Measurements from ENCODE around the gene HERPUD2. TPM values are rescaled to one million over a fixed set of nuclear protein-coding genes. Genes with fewer than 3 reads are reported as not detected.

The HERPUD2 gene
- total and polyA plus RNA-seq, 5 donors, result 8.4 to 16.8 (median 16.2) TPM

DNA sequence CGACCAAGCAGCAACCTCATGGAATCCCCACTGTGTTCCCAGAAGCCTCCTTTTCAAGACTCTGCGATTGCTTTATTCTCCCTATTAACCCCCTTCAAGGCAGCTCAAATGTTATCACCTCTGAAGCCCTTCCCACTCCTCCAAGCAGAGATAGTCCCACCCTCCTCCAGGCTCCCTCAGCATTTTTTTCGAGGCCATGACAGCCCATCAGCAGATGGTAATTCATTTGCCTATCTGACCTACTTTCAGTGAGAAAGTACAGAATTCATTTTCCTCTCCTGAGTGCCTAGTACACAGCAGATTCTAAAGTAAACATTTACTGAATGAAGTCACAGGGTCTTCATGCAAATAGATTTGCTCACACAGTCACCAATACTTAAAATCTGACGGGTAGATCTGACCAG, 47.8 kb downstream of the HERPUD2 start:
- peak in 1 of 3 donors; percentile 16 for DNase-seq
- Histone ChIP-seq H3K27me3 (ENCODE audit: control insufficient read depth, insufficient read depth) (no peaks in the 10 kb centered on the region), H3K27ac (ENCODE audit: low read length) (peak overlapping the region; percentile 45), H3K4me1 (ENCODE audit: control insufficient read depth, insufficient read depth, low read length) (peaks cover 13% of the 10 kb centered on the region), H3K9me3 (ENCODE audit: control insufficient read depth, low read length) (no peaks in the 10 kb centered on the region), H3K4me3 (ENCODE audit: low read length) (no peak overlapping the region)
- ATAC-seq, result peak; percentile 65 to 66
- intact Hi-C loops (cut with DNase I), result no loop called here
- 29% methylated on average over 4 of the region's 4 CpGs for WGBS

DNA sequence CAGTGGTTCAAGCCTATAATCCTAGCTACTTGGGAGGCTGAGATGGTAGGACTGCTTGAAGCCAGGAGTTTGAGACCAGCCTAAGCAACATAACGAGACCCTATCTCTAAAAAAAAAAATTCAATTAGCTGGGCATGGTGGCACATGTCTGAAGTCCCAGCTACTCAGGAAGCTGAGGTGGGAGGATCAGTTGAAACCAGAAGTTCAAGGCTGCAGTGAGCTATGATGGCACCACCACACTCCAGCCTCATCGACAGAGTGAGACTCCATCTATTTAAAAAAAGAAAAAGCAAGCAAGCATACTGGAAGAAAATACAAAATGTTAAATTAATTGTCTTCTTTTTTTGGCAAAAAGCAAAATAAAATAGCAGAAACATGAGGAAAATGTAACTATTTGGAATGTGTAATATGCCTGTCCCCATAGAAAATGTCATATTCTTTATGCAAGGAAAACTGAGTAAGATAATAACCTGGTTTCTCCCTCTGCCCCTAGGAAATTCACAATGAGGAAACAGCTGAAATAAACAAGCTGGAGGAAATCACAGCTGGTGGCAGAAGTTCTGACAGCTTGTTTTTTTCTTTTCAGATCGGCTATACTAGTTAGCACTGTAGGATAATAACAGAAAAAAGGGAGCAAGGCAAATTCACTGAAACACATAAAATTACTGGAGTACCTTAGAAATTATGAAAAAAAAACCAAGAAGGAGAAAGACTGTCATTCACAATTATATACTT, 48.5 kb downstream of the HERPUD2 start:
- Histone ChIP-seq H3K4me3 (ENCODE audit: low read length) (no peak overlapping the region), H3K4me1 (ENCODE audit: control insufficient read depth, insufficient read depth, low read length) (peaks cover 11% of the 10 kb centered on the region), H3K27ac (ENCODE audit: low read length) (no peak overlapping the region), H3K9me3 (ENCODE audit: control insufficient read depth, low read length) (no peaks in the 10 kb centered on the region), H3K27me3 (ENCODE audit: control insufficient read depth, insufficient read depth) (no peaks in the 10 kb centered on the region)
- WGBS, result 36% methylated on average over 3 of the region's 3 CpGs
- DNase-seq (no peak), ATAC-seq (no peak)
- intact Hi-C loops (cut with DNase I), result no loop called here

DNA sequence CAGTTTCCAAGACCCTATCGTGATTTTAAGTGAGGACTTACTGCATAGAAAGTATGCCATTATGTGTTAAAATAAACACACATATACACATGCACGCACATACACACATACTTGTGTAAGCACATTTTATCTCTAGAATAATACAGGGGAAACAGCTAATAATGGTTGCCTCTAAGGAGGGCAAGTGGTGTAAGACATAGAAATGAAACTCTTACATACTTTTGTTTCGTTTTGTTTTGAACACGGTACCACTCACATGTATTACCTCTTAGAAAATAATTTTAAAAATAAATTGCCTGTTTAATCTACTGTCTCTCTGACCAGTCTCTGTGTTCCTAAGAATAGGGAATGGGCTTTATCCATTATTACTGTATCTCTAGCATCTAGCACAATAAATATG, 49.2 kb downstream of the HERPUD2 start:
- whole genome bisulfite sequencing, result 88% methylated on average over 4 of the region's 4 CpGs
- ATAC-seq (no peak), DNase-seq (no peak)
- Histone ChIP-seq H3K4me3 (ENCODE audit: low read length) (no peak overlapping the region), H3K4me1 (ENCODE audit: control insufficient read depth, insufficient read depth, low read length) (peaks cover 11% of the 10 kb centered on the region), H3K9me3 (ENCODE audit: control insufficient read depth, low read length) (no peaks in the 10 kb centered on the region), H3K27ac (ENCODE audit: low read length) (no peak overlapping the region), H3K27me3 (ENCODE audit: control insufficient read depth, insufficient read depth) (no peaks in the 10 kb centered on the region)
- intact Hi-C loops (cut with DNase I), result no loop called here

DNA sequence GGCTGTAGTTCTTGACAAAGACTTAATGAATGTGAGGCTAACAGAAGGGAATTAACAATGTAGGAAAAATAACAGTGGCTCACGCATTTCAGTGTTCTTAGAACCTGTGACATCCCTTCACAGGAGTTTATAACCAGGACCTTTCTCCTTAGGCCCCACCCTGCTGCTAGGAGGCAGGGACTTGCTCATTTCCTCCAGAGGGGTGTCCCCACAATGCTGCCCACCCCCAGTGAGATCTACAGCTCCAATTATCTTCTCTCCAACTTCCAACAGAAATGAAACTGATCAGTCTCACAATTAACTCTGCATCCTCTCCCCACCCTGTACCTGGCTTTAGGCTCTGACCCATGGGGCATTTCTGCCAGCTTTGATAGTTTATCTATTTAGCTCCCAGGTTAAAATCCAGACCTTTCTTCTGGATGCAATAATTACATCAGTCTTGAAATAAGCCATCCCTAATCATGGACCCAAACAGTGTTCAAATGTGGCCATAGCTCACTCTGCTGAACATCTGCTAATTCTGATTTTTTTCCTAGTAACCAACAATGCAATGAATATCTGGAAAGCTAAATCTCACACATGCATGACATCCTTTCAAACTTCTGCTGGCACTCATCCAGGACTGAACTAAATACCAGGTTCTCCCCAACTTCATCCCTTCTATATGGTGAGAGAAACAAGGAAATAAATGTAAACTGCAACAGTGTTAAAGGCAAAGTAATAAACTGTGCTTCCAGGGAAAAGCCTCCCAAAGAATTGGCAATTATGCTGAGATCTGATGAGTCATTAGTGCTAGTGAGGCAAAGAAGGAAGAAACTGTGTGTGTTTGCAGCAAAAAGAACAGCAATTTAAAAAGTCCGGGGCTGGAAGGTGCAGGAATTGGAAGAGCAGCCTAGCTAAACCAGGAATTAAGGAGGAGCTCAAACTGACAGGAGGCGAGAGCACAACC, 64.6 kb downstream of the HERPUD2 start:
- no peak overlapping the region for H3K4me3 ChIP-seq (ENCODE audit: low read length)
- H3K27me3 ChIP-seq (ENCODE audit: control insufficient read depth, insufficient read depth), result no peaks in the 10 kb centered on the region
- 67% methylated on average over 3 of the region's 3 CpGs for WGBS
- no peaks in the 10 kb centered on the region for H3K4me1 ChIP-seq (ENCODE audit: control insufficient read depth, insufficient read depth, low read length)
- H3K27ac ChIP-seq (ENCODE audit: low read length), result no peak overlapping the region
- DNase-seq (no peak), ATAC-seq (peak in 1 of 2 donors; percentile 36)
- H3K9me3 ChIP-seq (ENCODE audit: control insufficient read depth, low read length), result no peaks in the 10 kb centered on the region
- intact Hi-C loops (cut with DNase I), result no loop called here

DNA sequence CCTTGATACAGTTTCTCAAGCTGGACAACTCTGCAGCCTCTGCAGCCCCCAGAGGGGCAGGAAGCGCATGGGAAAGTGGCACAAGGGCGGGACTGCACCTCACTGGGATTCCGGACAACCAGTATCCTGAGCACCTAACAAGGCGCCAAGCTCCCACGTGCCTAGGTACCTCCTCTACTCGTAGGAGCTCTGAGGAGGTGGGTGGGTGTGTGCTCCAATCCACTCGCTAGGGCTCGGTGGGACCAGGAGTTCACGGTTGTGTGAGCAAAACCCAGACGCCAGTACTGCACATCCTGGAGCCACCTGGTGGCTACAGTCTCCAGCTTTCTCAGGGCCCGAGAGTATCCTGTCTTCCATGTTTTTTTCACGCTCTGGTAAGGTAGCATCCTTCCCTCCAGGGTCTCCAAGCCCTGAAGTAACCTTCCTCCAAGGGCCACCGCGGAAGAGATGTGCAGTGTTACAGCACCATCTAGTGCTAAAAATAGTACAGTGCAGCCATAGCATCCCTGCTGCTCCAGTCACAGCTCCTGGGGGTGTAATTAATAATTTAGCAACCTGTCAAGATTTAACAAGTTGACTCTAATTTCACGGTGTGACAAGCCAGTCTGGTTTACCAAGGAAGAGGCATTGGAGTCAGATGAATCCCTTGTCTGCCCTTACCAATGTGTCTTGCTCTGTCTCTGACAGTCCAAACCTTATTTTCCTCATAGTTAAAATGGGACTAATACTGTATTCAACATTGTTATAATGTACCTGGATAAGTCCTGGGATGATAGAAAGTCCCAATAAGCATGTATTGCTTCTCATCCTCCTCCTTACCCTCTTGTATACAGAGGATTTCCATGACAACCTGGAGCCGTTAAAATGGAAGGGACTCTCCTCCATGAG, 70.4 kb downstream of the HERPUD2 start:
- Histone ChIP-seq H3K4me3 (ENCODE audit: low read length) (no peak overlapping the region), H3K27ac (ENCODE audit: low read length) (no peak overlapping the region), H3K9me3 (ENCODE audit: control insufficient read depth, low read length) (no peaks in the 10 kb centered on the region), H3K27me3 (ENCODE audit: control insufficient read depth, insufficient read depth) (no peaks in the 10 kb centered on the region), H3K4me1 (ENCODE audit: control insufficient read depth, insufficient read depth, low read length) (peaks cover 3% of the 10 kb centered on the region)
- peak; percentile 76 to 87 for ATAC-seq
- whole genome bisulfite sequencing, result 33% methylated on average over 16 of the region's 16 CpGs
- intact Hi-C loops (cut with DNase I), result no loop called here
- DNase-seq, result peak in 1 of 3 donors; percentile 60

DNA sequence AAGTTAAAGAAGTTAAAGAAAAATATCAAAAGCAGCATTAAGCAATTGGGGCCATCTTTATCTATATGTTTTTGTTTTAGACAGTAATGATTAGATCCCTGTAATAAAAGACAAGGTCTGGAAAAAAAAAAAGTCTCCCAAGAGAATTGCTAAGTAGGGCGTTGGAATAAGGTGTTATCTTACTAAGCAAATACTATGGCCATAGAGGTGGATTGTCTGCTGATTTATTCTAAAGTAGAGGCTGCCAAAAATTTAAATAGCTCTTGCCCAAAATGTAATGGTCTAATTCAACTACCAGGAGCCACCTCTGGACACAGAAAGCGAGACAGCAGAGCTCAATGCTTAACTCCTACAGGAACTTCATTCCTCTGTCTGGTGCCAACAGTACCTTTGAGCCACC, 71.6 kb downstream of the HERPUD2 start:
- intact Hi-C loops (cut with DNase I), result no loop called here
- ATAC-seq (no peak), DNase-seq (no peak)
- H3K9me3 ChIP-seq (ENCODE audit: control insufficient read depth, low read length), result no peaks in the 10 kb centered on the region
- H3K27me3 ChIP-seq (ENCODE audit: control insufficient read depth, insufficient read depth), result no peaks in the 10 kb centered on the region
- WGBS, result 63% methylated on average over 2 of the region's 2 CpGs
- no peak overlapping the region for H3K4me3 ChIP-seq (ENCODE audit: low read length)
- H3K27ac ChIP-seq (ENCODE audit: low read length), result no peak overlapping the region
- peaks cover 3% of the 10 kb centered on the region for H3K4me1 ChIP-seq (ENCODE audit: control insufficient read depth, insufficient read depth, low read length)

DNA sequence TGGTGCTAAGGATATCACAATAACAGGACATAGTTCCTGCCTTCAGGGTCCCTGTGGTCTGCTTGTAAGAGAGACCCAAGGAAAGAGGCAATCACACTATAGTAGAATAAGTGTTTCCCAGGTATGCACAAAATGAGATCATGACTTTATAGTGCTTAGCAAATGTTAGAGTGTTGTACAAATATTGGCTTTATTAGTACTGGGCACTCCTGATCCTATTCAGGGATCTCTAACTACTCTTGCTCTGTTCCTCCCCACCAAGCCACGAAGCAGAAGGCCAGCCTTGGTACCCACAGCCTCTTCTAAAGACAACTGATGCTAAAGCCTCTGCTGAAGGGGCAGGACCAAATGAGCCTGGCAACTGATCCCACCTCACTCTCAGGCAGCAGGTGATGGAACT, 75.1 kb downstream of the HERPUD2 start:
- H3K27me3 ChIP-seq (ENCODE audit: control insufficient read depth, insufficient read depth), result no peaks in the 10 kb centered on the region
- H3K27ac ChIP-seq (ENCODE audit: low read length), result no peak overlapping the region
- intact Hi-C loops (cut with DNase I), result no loop called here
- ATAC-seq (no peak), DNase-seq (no peak)
- H3K9me3 ChIP-seq (ENCODE audit: control insufficient read depth, low read length), result no peaks in the 10 kb centered on the region
- 98% methylated on average over 1 of the region's 1 CpG for WGBS
- H3K4me1 ChIP-seq (ENCODE audit: control insufficient read depth, insufficient read depth, low read length), result peaks cover 3% of the 10 kb centered on the region
- no peak overlapping the region for H3K4me3 ChIP-seq (ENCODE audit: low read length)

DNA sequence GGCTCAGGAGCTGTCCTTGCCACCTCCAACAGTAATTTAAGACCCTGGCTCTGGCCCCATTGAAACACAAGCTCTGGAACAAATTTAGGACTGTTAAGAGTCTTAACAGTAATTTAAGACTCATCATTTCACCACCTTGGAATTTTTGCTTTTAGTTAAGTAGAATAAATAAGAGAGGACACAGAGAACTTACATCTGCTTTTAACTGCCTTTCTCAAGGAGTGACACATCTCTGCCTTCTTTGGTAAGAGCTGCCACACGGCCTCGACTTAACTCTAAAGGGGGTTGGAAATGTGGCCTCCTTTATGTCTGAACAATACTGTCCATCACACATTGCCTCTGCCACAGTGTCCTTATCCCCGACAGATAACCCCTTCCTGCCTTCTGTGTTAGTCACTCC, 77.9 kb downstream of the HERPUD2 start:
- Histone ChIP-seq H3K27ac (ENCODE audit: low read length) (no peak overlapping the region), H3K4me3 (ENCODE audit: low read length) (no peak overlapping the region), H3K9me3 (ENCODE audit: control insufficient read depth, low read length) (no peaks in the 10 kb centered on the region), H3K27me3 (ENCODE audit: control insufficient read depth, insufficient read depth) (no peaks in the 10 kb centered on the region), H3K4me1 (ENCODE audit: control insufficient read depth, insufficient read depth, low read length) (no peaks in the 10 kb centered on the region)
- DNase-seq, result no peak
- intact Hi-C loops (cut with DNase I), result no loop called here
- ATAC-seq, result peak in 1 of 2 donors; percentile 46
- WGBS, result 31% methylated on average over 3 of the region's 3 CpGs

DNA sequence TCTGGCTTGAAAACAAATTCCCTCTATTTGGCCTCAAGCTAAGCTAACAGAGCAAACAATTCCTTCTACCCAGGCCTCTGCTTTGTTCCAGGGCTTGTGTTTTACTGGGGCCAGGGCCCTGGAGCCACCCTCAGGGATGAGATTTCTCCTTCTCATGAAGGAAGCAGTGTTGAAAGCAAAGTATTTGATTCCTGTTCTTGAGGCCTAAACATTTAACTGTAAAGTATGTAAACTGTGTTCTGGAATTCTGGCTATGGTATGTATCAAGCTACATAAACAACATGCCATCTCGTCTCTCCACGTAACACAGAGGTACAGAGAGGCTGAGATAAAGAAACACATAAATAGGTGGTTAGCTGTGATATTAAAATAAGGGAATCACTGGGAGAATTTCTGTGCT, 81.8 kb downstream of the HERPUD2 start:
- Histone ChIP-seq H3K4me3 (ENCODE audit: low read length) (no peak overlapping the region), H3K4me1 (ENCODE audit: control insufficient read depth, insufficient read depth, low read length) (no peaks in the 10 kb centered on the region), H3K27ac (ENCODE audit: low read length) (no peak overlapping the region), H3K27me3 (ENCODE audit: control insufficient read depth, insufficient read depth) (no peaks in the 10 kb centered on the region), H3K9me3 (ENCODE audit: control insufficient read depth, low read length) (no peaks in the 10 kb centered on the region)
- intact Hi-C loops (cut with DNase I), result no loop called here
- WGBS, result 86% methylated on average over 2 of the region's 2 CpGs
- DNase-seq, result no peak
- ATAC-seq, result no peak

DNA sequence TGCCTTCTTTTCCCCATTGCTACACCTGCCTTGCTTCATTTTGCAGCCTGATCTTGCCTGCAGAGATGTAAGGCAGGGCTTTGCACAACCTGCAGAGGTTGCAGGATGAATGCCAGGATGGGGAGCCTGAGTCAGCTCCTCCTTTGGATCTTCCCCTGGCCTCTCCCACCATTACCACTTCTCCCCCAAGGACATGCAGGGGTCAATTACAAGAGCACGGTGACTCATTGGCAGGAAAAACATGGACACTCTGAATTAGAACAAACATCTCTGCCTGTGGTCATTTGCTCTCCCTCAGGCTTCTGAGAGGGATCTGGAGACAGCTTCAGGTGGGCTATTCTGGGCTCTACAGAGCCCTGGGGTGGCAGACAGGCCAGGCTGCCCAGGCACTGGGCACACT, 89.2 kb downstream of the HERPUD2 start:
- no peak overlapping the region for H3K27ac ChIP-seq (ENCODE audit: low read length)
- intact Hi-C loops (cut with DNase I), result no loop called here
- H3K4me3 ChIP-seq (ENCODE audit: low read length), result no peak overlapping the region
- H3K4me1 ChIP-seq (ENCODE audit: control insufficient read depth, insufficient read depth, low read length), result no peaks in the 10 kb centered on the region
- DNase-seq, result no peak
- whole genome bisulfite sequencing, result 47% methylated on average over 1 of the region's 1 CpG
- no peak for ATAC-seq
- no peaks in the 10 kb centered on the region for H3K27me3 ChIP-seq (ENCODE audit: control insufficient read depth, insufficient read depth)
- no peaks in the 10 kb centered on the region for H3K9me3 ChIP-seq (ENCODE audit: control insufficient read depth, low read length)
